ENCODE results near the gene NUP214.
"Not testable (repeated sequence)": the region's sequence is repeated elsewhere in the genome, so short reads cannot be mapped to it uniquely, and the experiment has no call there.

The NUP214 gene

GRCh38 chr9:131096269-131097125, 28.9 kb upstream of the NUP214 start, which contains the start of gene AIF1L:
TSS of gene AIF1L (plus strand) at chr9:131096531. CDS start at chr9:131096630, 99 bp downstream.
- no peak for DNase-seq (ENCODE audit: low spot score)

- no peak for DNase-seq (ENCODE audit: low spot score)
These were observed 28.0 kb upstream of the NUP214 start for GRCh38 chr9:131097126-131097947.

GRCh38 chr9:131097948-131098278, 27.5 kb upstream of the NUP214 start:
- no peak for DNase-seq (ENCODE audit: low spot score)

GRCh38 chr9:131098391-131099101, 26.8 kb upstream of the NUP214 start:
- DNase-seq (ENCODE audit: low spot score) = no peak

GRCh38 chr9:131099102-131099606, 26.2 kb upstream of the NUP214 start:
- DNase-seq (ENCODE audit: low spot score) = no peak

GRCh38 chr9:131099845-131100244, 25.5 kb upstream of the NUP214 start:
- DNase-seq (ENCODE audit: low spot score) = not testable (repeated sequence)

GRCh38 chr9:131100445-131100844, 24.9 kb upstream of the NUP214 start:
- no peak for DNase-seq (ENCODE audit: low spot score)

GRCh38 chr9:131101207-131101964, 24.0 kb upstream of the NUP214 start:
- DNase-seq (ENCODE audit: low spot score) = no peak

GRCh38 chr9:131103024-131103423, 22.4 kb upstream of the NUP214 start:
- no peak for DNase-seq (ENCODE audit: low spot score)

- no peak for DNase-seq (ENCODE audit: low spot score)
These were observed 21.9 kb upstream of the NUP214 start for GRCh38 chr9:131103535-131103934.

GRCh38 chr9:131104016-131104740, 21.2 kb upstream of the NUP214 start:
- DNase-seq (ENCODE audit: low spot score) = no peak

GRCh38 chr9:131105952-131106351, 19.4 kb upstream of the NUP214 start:
- no peak for DNase-seq (ENCODE audit: low spot score)

GRCh38 chr9:131107760-131108159, 17.6 kb upstream of the NUP214 start:
- no peak for DNase-seq (ENCODE audit: low spot score)

- DNase-seq (ENCODE audit: low spot score) = no peak
These were observed 14.1 kb upstream of the NUP214 start for GRCh38 chr9:131111186-131111853.

GRCh38 chr9:131111854-131112311, 13.5 kb upstream of the NUP214 start:
- DNase-seq (ENCODE audit: low spot score) = no peak

GRCh38 chr9:131112374-131113154, 12.8 kb upstream of the NUP214 start:
- DNase-seq (ENCODE audit: low spot score) = no peak

GRCh38 chr9:131113655-131114054, 11.7 kb upstream of the NUP214 start:
- no peak for DNase-seq (ENCODE audit: low spot score)

GRCh38 chr9:131114084-131114535, 11.3 kb upstream of the NUP214 start:
- no peak for DNase-seq (ENCODE audit: low spot score)

- not testable (repeated sequence) for DNase-seq (ENCODE audit: low spot score)
These were observed 10.0 kb upstream of the NUP214 start for GRCh38 chr9:131115360-131115742.

Measured in CD4-positive, alpha-beta T cell treated with Interleukin-6 at 100 ng/mL for 8 hours (primary cell).